HepG2 (cell line): Measurements from ENCODE around the gene PGPEP1. TPM values are rescaled to one million over a fixed set of nuclear protein-coding genes. Genes with fewer than 3 reads are reported as not detected.
A peak's percentile ranks its signal among the peaks of the same experiment; 100 is the strongest.

Experiments
- HOXA7 ChIP-seq: sonication (generic); formaldehyde crosslinking; IDR thresholded peaks from 2 replicates; pipeline ENCODE4 v1.8.1; 2022; ENCODE audit warnings: mild to moderate bottlenecking, missing genetic modification reagents, moderate library complexity
- RARA ChIP-seq: IDR thresholded peaks from 2 replicates; pipeline ENCODE4 v1.6.1; 2016; ENCODE audit warnings: missing genetic modification reagents, missing compliant biosample characterization
- SAP130 ChIP-seq: IDR thresholded peaks from 2 replicates; pipeline ENCODE4 v1.6.1; 2016; ENCODE audit warnings: low read depth
- SCMH1 ChIP-seq: sonication (generic); formaldehyde crosslinking; IDR thresholded peaks from 2 replicates; pipeline ENCODE4 v1.9.0; 2021; ENCODE audit warnings: missing genetic modification reagents, mild to moderate bottlenecking, borderline replicate concordance
- TEAD2 ChIP-seq: sonication (generic); formaldehyde crosslinking; IDR thresholded peaks from 2 replicates; pipeline ENCODE4 v1.9.0; 2021; ENCODE audit warnings: missing genetic modification reagents
- ZFX ChIP-seq: sonication (generic); formaldehyde crosslinking; IDR thresholded peaks from 2 replicates; pipeline ENCODE4 v1.4.0; 2020; ENCODE audit warnings: mild to moderate bottlenecking, low read depth, missing genetic modification reagents, moderate library complexity
- ZNF260 ChIP-seq: sonication (generic); formaldehyde crosslinking; IDR thresholded peaks from 2 replicates; pipeline ENCODE4 v1.4.0; 2020; ENCODE audit warnings: missing genetic modification reagents, low read depth, mild to moderate bottlenecking, borderline replicate concordance
- polyA plus RNA-seq, 8 experiments: library from polyadenylated mRNA; depleted of rRNA in 3 of 8; stranded (reverse) in 7 of 8; unstranded in 1 of 8; fragments of >200 nt; fragmentation: Illumina TruSeq in 4 of 8; extraction: Trizol in 4 of 8; gene quantifications; 2 replicates each; pipeline versions ENCODE4 v1.2.1 to v1.2.3, GENCODE V29; 2011 to 2016; ENCODE audit warnings: low read depth in 4 of 8, missing spikeins in 1 of 8, mixed read lengths in 1 of 8; ENCODE audit not compliant: insufficient read depth in 1 of 8
- total RNA-seq, 5 experiments: library from RNA; depleted of rRNA; stranded (reverse); fragments of >200 nt; fragmentation: Illumina TruSeq; extraction: Trizol; gene quantifications; 2 replicates each; pipeline ENCODE4 v1.2.3, GENCODE V29; 2016; ENCODE audit warnings: low read depth in 1 of 5
- TF ChIP-seq, protein P1 (sequence below): sonication (generic); formaldehyde crosslinking; IDR thresholded peaks from 2 replicates; pipeline ENCODE4 v1.8.1; 2023; ENCODE audit warnings: mild to moderate bottlenecking, missing genetic modification reagents
- TF ChIP-seq, protein P2 (sequence below): sonication (generic); formaldehyde crosslinking; conservative IDR thresholded peaks from 2 replicates; pipeline ENCODE4 v1.5.0; 2020; ENCODE audit warnings: missing genetic modification reagents
- TF ChIP-seq, protein P3 (sequence below): IDR thresholded peaks from 2 replicates; pipeline ENCODE4 v1.6.1; 2016; ENCODE audit warnings: low read depth, borderline replicate concordance
- TF ChIP-seq, protein P4 (sequence below): sonication (generic); formaldehyde crosslinking; IDR thresholded peaks from 2 replicates; pipeline ENCODE4 v1.4.0; 2020; ENCODE audit warnings: missing genetic modification reagents
- TF ChIP-seq, protein P5 (sequence below): sonication (generic); formaldehyde crosslinking; IDR thresholded peaks from 2 replicates; pipeline ENCODE4 v1.8.1; 2023; ENCODE audit warnings: mild to moderate bottlenecking, inconsistent platforms, moderate library complexity, missing genetic modification reagents, borderline replicate concordance

Gene PGPEP1
- total and polyA plus RNA-seq, 2 of the 13 experiments (the other 11 are each of a cell fraction or from before 2014, with no cell fraction given) = 53.1 to 56.6 TPM

DNA sequence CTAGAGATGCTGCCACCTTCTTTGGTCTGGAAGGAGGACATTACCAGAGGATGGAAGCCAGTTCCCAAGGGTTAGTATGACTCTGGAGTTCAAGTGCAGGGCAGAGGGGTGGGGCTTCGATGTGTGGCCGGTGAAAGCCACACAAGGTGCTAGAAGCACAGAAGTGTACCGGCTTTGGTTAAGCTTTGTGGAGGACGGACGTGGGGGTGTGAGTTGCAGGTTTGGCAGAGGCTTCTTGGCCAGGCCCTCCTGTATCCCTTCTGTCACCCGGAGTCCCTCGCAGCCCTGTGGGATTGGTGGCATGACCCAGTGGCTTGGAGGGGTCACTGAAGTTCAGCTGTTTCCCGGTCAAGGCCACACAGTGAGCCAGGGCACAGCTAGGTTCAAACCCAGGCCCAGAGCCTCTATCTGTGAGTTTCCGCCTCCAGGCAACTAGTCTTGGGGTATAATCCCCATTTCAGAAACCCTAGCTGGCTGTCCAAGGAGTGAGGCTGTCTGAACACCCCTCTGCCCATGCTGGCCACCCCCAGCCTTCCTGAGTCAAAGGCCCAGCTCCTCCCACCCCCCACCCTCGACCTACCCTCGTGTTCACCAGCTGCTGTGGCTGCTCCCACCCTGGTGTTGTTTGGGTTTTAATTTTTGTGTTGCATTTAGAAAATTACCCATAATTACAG, 74.2 kb downstream of the PGPEP1 start (continued):
- TF ChIP-seq, protein P1, sequence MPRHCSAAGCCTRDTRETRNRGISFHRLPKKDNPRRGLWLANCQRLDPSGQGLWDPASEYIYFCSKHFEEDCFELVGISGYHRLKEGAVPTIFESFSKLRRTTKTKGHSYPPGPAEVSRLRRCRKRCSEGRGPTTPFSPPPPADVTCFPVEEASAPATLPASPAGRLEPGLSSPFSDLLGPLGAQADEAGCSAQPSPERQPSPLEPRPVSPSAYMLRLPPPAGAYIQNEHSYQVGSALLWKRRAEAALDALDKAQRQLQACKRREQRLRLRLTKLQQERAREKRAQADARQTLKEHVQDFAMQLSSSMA (CRISPR knock-in tag) = no peak
- peak; percentile 32; the same call in 1 of the 2 replicates for TF ChIP-seq ZFX (CRISPR knock-in tag)
- TF ChIP-seq, protein P2, sequence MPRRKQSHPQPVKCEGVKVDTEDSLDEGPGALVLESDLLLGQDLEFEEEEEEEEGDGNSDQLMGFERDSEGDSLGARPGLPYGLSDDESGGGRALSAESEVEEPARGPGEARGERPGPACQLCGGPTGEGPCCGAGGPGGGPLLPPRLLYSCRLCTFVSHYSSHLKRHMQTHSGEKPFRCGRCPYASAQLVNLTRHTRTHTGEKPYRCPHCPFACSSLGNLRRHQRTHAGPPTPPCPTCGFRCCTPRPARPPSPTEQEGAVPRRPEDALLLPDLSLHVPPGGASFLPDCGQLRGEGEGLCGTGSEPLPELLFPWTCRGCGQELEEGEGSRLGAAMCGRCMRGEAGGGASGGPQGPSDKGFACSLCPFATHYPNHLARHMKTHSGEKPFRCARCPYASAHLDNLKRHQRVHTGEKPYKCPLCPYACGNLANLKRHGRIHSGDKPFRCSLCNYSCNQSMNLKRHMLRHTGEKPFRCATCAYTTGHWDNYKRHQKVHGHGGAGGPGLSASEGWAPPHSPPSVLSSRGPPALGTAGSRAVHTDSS (CRISPR knock-in tag) = no peak
- TF ChIP-seq, protein P3, sequence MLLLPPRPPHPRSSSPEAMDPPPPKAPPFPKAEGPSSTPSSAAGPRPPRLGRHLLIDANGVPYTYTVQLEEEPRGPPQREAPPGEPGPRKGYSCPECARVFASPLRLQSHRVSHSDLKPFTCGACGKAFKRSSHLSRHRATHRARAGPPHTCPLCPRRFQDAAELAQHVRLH = 0 out of 2 replicates have a peak, but pooled peaks have one; percentile 6
- TF ChIP-seq, protein P4, sequence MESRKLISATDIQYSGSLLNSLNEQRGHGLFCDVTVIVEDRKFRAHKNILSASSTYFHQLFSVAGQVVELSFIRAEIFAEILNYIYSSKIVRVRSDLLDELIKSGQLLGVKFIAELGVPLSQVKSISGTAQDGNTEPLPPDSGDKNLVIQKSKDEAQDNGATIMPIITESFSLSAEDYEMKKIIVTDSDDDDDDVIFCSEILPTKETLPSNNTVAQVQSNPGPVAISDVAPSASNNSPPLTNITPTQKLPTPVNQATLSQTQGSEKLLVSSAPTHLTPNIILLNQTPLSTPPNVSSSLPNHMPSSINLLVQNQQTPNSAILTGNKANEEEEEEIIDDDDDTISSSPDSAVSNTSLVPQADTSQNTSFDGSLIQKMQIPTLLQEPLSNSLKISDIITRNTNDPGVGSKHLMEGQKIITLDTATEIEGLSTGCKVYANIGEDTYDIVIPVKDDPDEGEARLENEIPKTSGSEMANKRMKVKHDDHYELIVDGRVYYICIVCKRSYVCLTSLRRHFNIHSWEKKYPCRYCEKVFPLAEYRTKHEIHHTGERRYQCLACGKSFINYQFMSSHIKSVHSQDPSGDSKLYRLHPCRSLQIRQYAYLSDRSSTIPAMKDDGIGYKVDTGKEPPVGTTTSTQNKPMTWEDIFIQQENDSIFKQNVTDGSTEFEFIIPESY = no peak
- TF ChIP-seq, protein P5, sequence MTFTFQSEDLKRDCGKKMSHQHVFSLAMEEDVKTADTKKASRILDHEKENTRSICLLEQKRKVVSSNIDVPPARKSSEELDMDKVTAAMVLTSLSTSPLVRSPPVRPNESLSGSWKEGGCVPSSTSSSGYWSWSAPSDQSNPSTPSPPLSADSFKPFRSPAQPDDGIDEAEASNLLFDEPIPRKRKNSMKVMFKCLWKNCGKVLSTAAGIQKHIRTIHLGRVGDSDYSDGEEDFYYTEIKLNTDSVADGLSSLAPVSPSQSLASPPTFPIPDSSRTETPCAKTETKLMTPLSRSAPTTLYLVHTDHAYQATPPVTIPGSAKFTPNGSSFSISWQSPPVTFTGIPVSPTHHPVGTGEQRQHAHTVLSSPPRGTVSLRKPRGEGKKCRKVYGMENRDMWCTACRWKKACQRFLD (CRISPR knock-in tag) = no peak
- TF ChIP-seq HOXA7 (CRISPR knock-in tag) = no peak
- no peak for TF ChIP-seq ZNF260
- TF ChIP-seq TEAD2 (CRISPR knock-in tag) = no peak
- TF ChIP-seq SAP130 (CRISPR knock-in tag) = peak; percentile 46
- peak; percentile 96 for TF ChIP-seq RARA (CRISPR knock-in tag)
- TF ChIP-seq SCMH1 (CRISPR knock-in tag) = no peak
